Jurkat, Clone E6-1 (cell line): Measurements from ENCODE around the gene SLC25A11.

Experiments
- DNase-seq: peaks from one replicate; pipeline ENCODE4 v3.0.0-alpha.2; 2011; ENCODE audit warnings: low read depth, low spot score
- H3K4me3 ChIP-seq: 2 replicates; pipeline ENCODE4 v1.5.1; 2011; ENCODE audit warnings: mild to moderate bottlenecking, low read length, control low read depth, moderate library complexity

SLC25A11 gene

GRCh38 chr17:4900231-4901107 is 39.4 kb downstream of the SLC25A11 start:
- no peak overlapping the region for H3K4me3 ChIP-seq
- DNase-seq = no peak

- no peak within 1 kb of the TSS for H3K4me3 ChIP-seq
Observed at GRCh38 chr17:4899341-4900230, 40.3 kb downstream of the SLC25A11 start, which contains the start of gene C17orf107. C17orf107 (plus strand) TSS chr17:4899536; CDS start chr17:4899763, 227 bp downstream.

GRCh38 chr17:4898927-4899326 is 40.9 kb downstream of the SLC25A11 start:
- H3K4me3 ChIP-seq = no peak overlapping the region
- no peak for DNase-seq

More at GRCh38 chr17:4899341-4900230, 40.3 kb downstream of the SLC25A11 start, which contains the start of gene C17orf107:
- DNase-seq = no peak

GRCh38 chr17:4898351-4898750 is 41.5 kb downstream of the SLC25A11 start:
- DNase-seq = no peak
- no peak overlapping the region for H3K4me3 ChIP-seq

- DNase-seq = no peak
- no peak overlapping the region for H3K4me3 ChIP-seq
Observed at GRCh38 chr17:4897785-4898184, 42.1 kb downstream of the SLC25A11 start.

- no peak overlapping the region for H3K4me3 ChIP-seq
- DNase-seq = no peak
Observed at GRCh38 chr17:4897198-4897687, 42.6 kb downstream of the SLC25A11 start.

GRCh38 chr17:4896332-4897197 is 43.3 kb downstream of the SLC25A11 start:
- no peak overlapping the region for H3K4me3 ChIP-seq

GRCh38 chr17:4895657-4896331 is 44.1 kb downstream of the SLC25A11 start:
- H3K4me3 ChIP-seq = no peak overlapping the region
- DNase-seq = no peak

More at GRCh38 chr17:4896332-4897197, 43.3 kb downstream of the SLC25A11 start:
- no peak for DNase-seq

GRCh38 chr17:4895121-4895520 is 44.7 kb downstream of the SLC25A11 start:
- no peak for DNase-seq

GRCh38 chr17:4893721-4894560 is 45.9 kb downstream of the SLC25A11 start:
- H3K4me3 ChIP-seq = no peak overlapping the region
- no peak for DNase-seq

More at GRCh38 chr17:4895121-4895520, 44.7 kb downstream of the SLC25A11 start:
- H3K4me3 ChIP-seq = no peak overlapping the region

GRCh38 chr17:4893272-4893671 is 46.6 kb downstream of the SLC25A11 start:
- DNase-seq = no peak
- H3K4me3 ChIP-seq = no peak overlapping the region

GRCh38 chr17:4892499-4893221 is 47.2 kb downstream of the SLC25A11 start:
- no peak overlapping the region for H3K4me3 ChIP-seq
- DNase-seq = no peak

- DNase-seq = no peak
Observed at GRCh38 chr17:4891411-4892410, 48.1 kb downstream of the SLC25A11 start.

GRCh38 chr17:4887581-4887980 is 52.3 kb downstream of the SLC25A11 start:
- no peak overlapping the region for H3K4me3 ChIP-seq

More at GRCh38 chr17:4891411-4892410, 48.1 kb downstream of the SLC25A11 start:
- H3K4me3 ChIP-seq = no peak overlapping the region

More at GRCh38 chr17:4887581-4887980, 52.3 kb downstream of the SLC25A11 start:
- DNase-seq = no peak
